ENCODE measurements around the gene SPCS2. TPM values are rescaled to one million over a fixed set of nuclear protein-coding genes. Genes with fewer than 3 reads are reported as not detected.

Gene SPCS2
- polyA plus RNA-seq, 1 donor (not counting 4 experiments of a cell fraction or from before 2014, with no cell fraction given) = 207 TPM

- Histone ChIP-seq H3K27ac (ENCODE audit: control insufficient read depth, insufficient read depth, low read length) (no peak overlapping the region), H3K4me3 (ENCODE audit: control insufficient read depth in 2 of 3, extremely low read depth in 1 of 3, insufficient read depth in 2 of 3, low read depth in 1 of 3, low read length in 3 of 3) (no peak overlapping the region), H3K9me1 (ENCODE audit: control insufficient read depth, extremely low read depth, insufficient read depth, low read length) (no peaks in the 10 kb centered on the region), H3K4me2 (ENCODE audit: control insufficient read depth, extremely low read depth, insufficient read depth, low read depth, low read length) (no peak overlapping the region), H2AFZ (ENCODE audit: control insufficient read depth, low read length) (no peak overlapping the region), H3K9ac (ENCODE audit: control insufficient read depth, extremely low read depth, insufficient read depth, low read length) (no peak overlapping the region), H3K79me2 (ENCODE audit: control insufficient read depth, insufficient read depth, low read length) (no peaks in the 10 kb centered on the region), H3K4me1 (ENCODE audit: control insufficient read depth, extremely low read depth, insufficient read depth, low read length) (peaks cover 2% of the 10 kb centered on the region), H3K9me3 (ENCODE audit: control insufficient read depth, low read depth, low read length) (no peaks in the 10 kb centered on the region), H3K36me3 (ENCODE audit: control insufficient read depth in 2 of 2, extremely low read depth in 1 of 2, insufficient read depth in 2 of 2, low read length in 2 of 2) (no peaks in the 10 kb centered on the region), H4K20me1 (ENCODE audit: control insufficient read depth, extremely low read depth, insufficient read depth, low read length) (no peaks in the 10 kb centered on the region), H3K27me3 (ENCODE audit: control insufficient read depth, extremely low read depth, insufficient read depth, low read length) (peaks cover 3% of the 10 kb centered on the region)
- dilution Hi-C loops (cut with MboI; ENCODE audit: extremely low pct_ligation_motif_present, low sequenced_read_pairs) = no loop called here
- FAIRE-seq (no peak), DNase-seq (ENCODE audit: low read depth, low spot score) (no peak)
- no peak for TF ChIP-seq EZH2 (IDR thresholded peaks at IDR 0.05; ENCODE audit: low read length)
- TF ChIP-seq CTCF (optimal IDR thresholded peaks at IDR 0.05 in 1 of 3, IDR thresholded peaks at IDR 0.05 in 1 of 3, conservative IDR thresholded peaks at IDR 0.05 in 1 of 3; ENCODE audit: extremely low read depth in 1 of 3, insufficient read depth in 2 of 3, low read length in 3 of 3) = no peak
These were observed 74.5 kb downstream of the SPCS2 start for GRCh38 chr11:75023446-75024067.

- FAIRE-seq (no peak), DNase-seq (ENCODE audit: low read depth, low spot score) (no peak)
- H3K4me1 ChIP-seq (ENCODE audit: control insufficient read depth, extremely low read depth, insufficient read depth, low read length) = peaks cover 2% of the 10 kb centered on the region
- dilution Hi-C loops (cut with MboI; ENCODE audit: extremely low pct_ligation_motif_present, low sequenced_read_pairs) = no loop called here
- H3K4me2 ChIP-seq (ENCODE audit: control insufficient read depth, extremely low read depth, insufficient read depth, low read depth, low read length) = no peak overlapping the region
- no peaks in the 10 kb centered on the region for H3K9me1 ChIP-seq (ENCODE audit: control insufficient read depth, extremely low read depth, insufficient read depth, low read length)
- H3K36me3 ChIP-seq (ENCODE audit: control insufficient read depth in 2 of 2, extremely low read depth in 1 of 2, insufficient read depth in 2 of 2, low read length in 2 of 2) = no peaks in the 10 kb centered on the region
- H3K27me3 ChIP-seq (ENCODE audit: control insufficient read depth, extremely low read depth, insufficient read depth, low read length) = peaks cover 3% of the 10 kb centered on the region
- H2AFZ ChIP-seq (ENCODE audit: control insufficient read depth, low read length) = no peak overlapping the region
- H3K4me3 ChIP-seq (ENCODE audit: control insufficient read depth in 2 of 3, extremely low read depth in 1 of 3, insufficient read depth in 2 of 3, low read depth in 1 of 3, low read length in 3 of 3) = no peak overlapping the region
- H3K27ac ChIP-seq (ENCODE audit: control insufficient read depth, insufficient read depth, low read length) = no peak overlapping the region
- H3K79me2 ChIP-seq (ENCODE audit: control insufficient read depth, insufficient read depth, low read length) = no peaks in the 10 kb centered on the region
- no peaks in the 10 kb centered on the region for H3K9me3 ChIP-seq (ENCODE audit: control insufficient read depth, low read depth, low read length)
- H3K9ac ChIP-seq (ENCODE audit: control insufficient read depth, extremely low read depth, insufficient read depth, low read length) = no peak overlapping the region
- TF ChIP-seq EZH2 (IDR thresholded peaks at IDR 0.05; ENCODE audit: low read length) = no peak
- H4K20me1 ChIP-seq (ENCODE audit: control insufficient read depth, extremely low read depth, insufficient read depth, low read length) = no peaks in the 10 kb centered on the region
These were observed 75.0 kb downstream of the SPCS2 start for GRCh38 chr11:75024068-75024449.

GRCh38 chr11:75024764-75025211 lies 75.7 kb downstream of the SPCS2 start:
- Histone ChIP-seq H3K9ac (ENCODE audit: control insufficient read depth, extremely low read depth, insufficient read depth, low read length) (no peak overlapping the region), H3K4me3 (ENCODE audit: control insufficient read depth in 2 of 3, extremely low read depth in 1 of 3, insufficient read depth in 2 of 3, low read depth in 1 of 3, low read length in 3 of 3) (no peak overlapping the region), H3K79me2 (ENCODE audit: control insufficient read depth, insufficient read depth, low read length) (no peaks in the 10 kb centered on the region), H3K4me1 (ENCODE audit: control insufficient read depth, extremely low read depth, insufficient read depth, low read length) (peaks cover 2% of the 10 kb centered on the region), H3K9me3 (ENCODE audit: control insufficient read depth, low read depth, low read length) (no peaks in the 10 kb centered on the region), H2AFZ (ENCODE audit: control insufficient read depth, low read length) (no peak overlapping the region), H3K27me3 (ENCODE audit: control insufficient read depth, extremely low read depth, insufficient read depth, low read length) (peaks cover 3% of the 10 kb centered on the region), H3K36me3 (ENCODE audit: control insufficient read depth in 2 of 2, extremely low read depth in 1 of 2, insufficient read depth in 2 of 2, low read length in 2 of 2) (no peaks in the 10 kb centered on the region), H4K20me1 (ENCODE audit: control insufficient read depth, extremely low read depth, insufficient read depth, low read length) (no peaks in the 10 kb centered on the region), H3K27ac (ENCODE audit: control insufficient read depth, insufficient read depth, low read length) (no peak overlapping the region), H3K9me1 (ENCODE audit: control insufficient read depth, extremely low read depth, insufficient read depth, low read length) (no peaks in the 10 kb centered on the region), H3K4me2 (ENCODE audit: control insufficient read depth, extremely low read depth, insufficient read depth, low read depth, low read length) (no peak overlapping the region)
- TF ChIP-seq CTCF (optimal IDR thresholded peaks at IDR 0.05 in 1 of 3, IDR thresholded peaks at IDR 0.05 in 1 of 3, conservative IDR thresholded peaks at IDR 0.05 in 1 of 3; ENCODE audit: extremely low read depth in 1 of 3, insufficient read depth in 2 of 3, low read length in 3 of 3) (no peak), EZH2 (IDR thresholded peaks at IDR 0.05; ENCODE audit: low read length) (no peak)
- dilution Hi-C loops (cut with MboI; ENCODE audit: extremely low pct_ligation_motif_present, low sequenced_read_pairs) = loop anchor here (25.0 kb wide), 1 partner anchor 188 kb away; no protein-coding TSS in a partner anchor
- FAIRE-seq (no peak), DNase-seq (ENCODE audit: low read depth, low spot score) (no peak)
